RWPE1 (cell line): ENCODE data around the gene CEND1.
A peak's percentile ranks its signal among the peaks of the same experiment; 100 is the strongest.

ENCODE experiments used
- CTCF ChIA-PET: fragments of 350-600 bp; sonication (Branson Sonifier 250); formaldehyde crosslinking; extraction: SDS; loops from one replicate; lab custom pipeline; 2021; lab: Yijun Ruan, JAX
- POLR2A ChIA-PET: fragments of 400-600 bp; formaldehyde crosslinking; extraction: SDS; loops from one replicate; lab custom pipeline; 2020; ENCODE audit warnings: antibody characterized with exemption; ENCODE audit not compliant: low non-redundant PET; lab: Yijun Ruan, JAX
- DNase-seq: peaks from one replicate; pipeline ENCODE4 v3.0.0; 2012; ENCODE audit warnings: low spot score
- H3K27ac ChIP-seq: fragments of 450-650 bp; 2 replicates; pipeline ENCODE4 v1.5.1; 2017
- CTCF ChIP-seq: fragments of 450-650 bp; conservative IDR thresholded peaks from 2 replicates; pipeline ENCODE4 v1.5.1; 2017; ENCODE audit warnings: low read depth, mild to moderate bottlenecking

Gene CEND1

GRCh38 chr11:831961-832528 is 42.2 kb upstream of the CEND1 start:
- ChIA-PET POLR2A (interaction anchor here (1.1 kb wide), 1 partner anchor 13 kb away, joined by 4 read pairs; no protein-coding TSS in a partner anchor), CTCF (no interaction called here)
- peak overlapping the region; percentile 99 for H3K27ac ChIP-seq
- no peak for TF ChIP-seq CTCF
- DNase-seq = no peak

GRCh38 chr11:831118-831864 is 41.4 kb upstream of the CEND1 start:
- peak overlapping the region; percentile 99 for H3K27ac ChIP-seq
- no peak for TF ChIP-seq CTCF
- CTCF ChIA-PET = interaction anchor here (0.6 kb wide), 1 partner anchor 619 kb away, joined by 3 read pairs; no protein-coding TSS in a partner anchor
- POLR2A ChIA-PET = no interaction called here
- DNase-seq = no peak

- H3K27ac ChIP-seq = peak overlapping the region; percentile 99
- POLR2A ChIA-PET = interaction anchor here (0.9 kb wide), 1 partner anchor 11 kb away, joined by 3 read pairs; the partner anchor contains the start of gene PNPLA2
- no peak for DNase-seq
- no peak for TF ChIP-seq CTCF
- CTCF ChIA-PET = no interaction called here
These were observed 40.6 kb upstream of the CEND1 start for GRCh38 chr11:830295-831117.

GRCh38 chr11:829847-830294 is 40.0 kb upstream of the CEND1 start:
- no peak for TF ChIP-seq CTCF
- no peak for DNase-seq
- ChIA-PET CTCF (no interaction called here), POLR2A (interaction anchor here (0.9 kb wide), 1 partner anchor 11 kb away, joined by 3 read pairs; the partner anchor contains the start of gene PNPLA2)
- peak overlapping the region; percentile 99 for H3K27ac ChIP-seq

- CTCF ChIA-PET = no interaction called here
- POLR2A ChIA-PET = interaction anchor here (0.6 to 0.7 kb wide), 2 partner anchors 12 to 16 kb away, joined by 4 to 13 read pairs; no protein-coding TSS in a partner anchor
- peak overlapping the region; percentile 99 for H3K27ac ChIP-seq
- TF ChIP-seq CTCF = no peak
- no peak for DNase-seq
These were observed 39.4 kb upstream of the CEND1 start for GRCh38 chr11:829176-829846.
